Hepatocyte (in vitro differentiated cells): Measurements from ENCODE around the gene SLC30A3. TPM values are rescaled to one million over a fixed set of nuclear protein-coding genes. Genes with fewer than 3 reads are reported as not detected.

Experiments used
- DNase-seq: peaks from one replicate; pipeline ENCODE4 v3.0.0-alpha.2; 2016; ENCODE audit warnings: low spot score
- H2AFZ ChIP-seq: fragments of 200-600 bp; sonication (generic); 2 replicates; pipeline ENCODE4 v1.6.0; 2016; ENCODE audit warnings: antibody characterized with exemption, mild to moderate bottlenecking
- H3K27ac ChIP-seq: fragments of 200-600 bp; sonication (generic); 2 replicates; pipeline ENCODE4 v1.5.1; 2016; ENCODE audit warnings: mild to moderate bottlenecking
- H3K27me3 ChIP-seq: fragments of 200-600 bp; sonication (generic); 2 replicates; pipeline ENCODE4 v1.6.1; 2016
- H3K36me3 ChIP-seq: fragments of 200-600 bp; sonication (generic); replicated peaks from 2 replicates; pipeline ENCODE4 v1.5.1; 2016; ENCODE audit warnings: low read depth; ENCODE audit not compliant: insufficient read depth
- H3K4me1 ChIP-seq: fragments of 200-600 bp; sonication (generic); 2 replicates; pipeline ENCODE4 v1.5.1; 2016; ENCODE audit warnings: mild to moderate bottlenecking, moderate library complexity; ENCODE audit not compliant: insufficient read depth
- H3K4me2 ChIP-seq: fragments of 200-600 bp; sonication (generic); 2 replicates; pipeline ENCODE4 v1.6.0; 2016
- H3K4me3 ChIP-seq: fragments of 200-600 bp; sonication (generic); 2 replicates; pipeline ENCODE4 v1.5.1; 2016; ENCODE audit warnings: mild to moderate bottlenecking
- H3K79me2 ChIP-seq: fragments of 200-600 bp; sonication (generic); 2 replicates; pipeline ENCODE4 v1.6.0; 2017; ENCODE audit warnings: mild to moderate bottlenecking
- H3K9me2 ChIP-seq: fragments of 200-600 bp; sonication (generic); replicated peaks from 2 replicates; pipeline ENCODE4 v1.6.0; 2017; ENCODE audit warnings: mild to moderate bottlenecking; ENCODE audit not compliant: insufficient read depth
- H3K9me3 ChIP-seq: fragments of 200-600 bp; sonication (generic); 2 replicates; pipeline ENCODE4 v1.5.1; 2016; ENCODE audit warnings: low read depth, mild to moderate bottlenecking
- H4K20me1 ChIP-seq: fragments of 200-600 bp; sonication (generic); 2 replicates; pipeline ENCODE4 v1.6.0; 2016; ENCODE audit warnings: mild to moderate bottlenecking; ENCODE audit not compliant: insufficient read depth, poor library complexity, severe bottlenecking
- CTCF ChIP-seq: fragments of 200-600 bp; sonication (generic); IDR thresholded peaks from 2 replicates; pipeline ENCODE4 v1.5.1; 2016; ENCODE audit warnings: antibody characterized with exemption, mild to moderate bottlenecking; ENCODE audit not compliant: poor library complexity
- EZH2 ChIP-seq: fragments of 200-600 bp; sonication (generic); IDR thresholded peaks from 2 replicates; pipeline ENCODE4 v1.6.1; 2016; ENCODE audit warnings: antibody characterized with exemption, mild to moderate bottlenecking, borderline replicate concordance
- EZH2phosphoT487 ChIP-seq: fragments of 200-600 bp; sonication (generic); IDR thresholded peaks from one replicate; pipeline ENCODE4 v1.6.1; 2018; ENCODE audit warnings: antibody characterized with exemption, mild to moderate bottlenecking, low read depth, moderate library complexity; ENCODE audit not compliant: unreplicated experiment, severe bottlenecking
- WGBS: methylation state at CpG from one replicate; pipeline ENCODE4 v1.1.6; 2016; ENCODE audit warnings: low lambda C conversion rate; ENCODE audit errors: missing lambda C conversion rate; 5-methylcytosine and 5-hydroxymethylcytosine counted together
- polyA plus RNA-seq: library from polyadenylated mRNA; unstranded; fragments of >200 nt; fragmentation: Nextera tagmentation; extraction: Ambion mirVana; gene quantifications from 2 replicates; pipeline ENCODE4 v1.2.1, GENCODE V29; 2016
- total RNA-seq: library from RNA; depleted of rRNA; stranded (reverse); fragments of >200 nt; gene quantifications from 2 replicates; pipeline ENCODE4 v1.2.3, GENCODE V29; 2014

The SLC30A3 gene
- total and polyA plus RNA-seq, 2 experiments from 2014 or later: 0.20 TPM; not detected in 1

GRCh38 chr2:27222407-27222806 is 40.4 kb downstream of the SLC30A3 start:
- Histone ChIP-seq H2AFZ (no peak overlapping the region), H3K9me3 (no peaks in the 10 kb centered on the region), H3K79me2 (peaks cover 11% of the 10 kb centered on the region), H3K4me2 (no peak overlapping the region), H3K4me1 (peaks cover 6% of the 10 kb centered on the region), H3K27me3 (no peaks in the 10 kb centered on the region), H4K20me1 (no peaks in the 10 kb centered on the region), H3K36me3 (no peaks in the 10 kb centered on the region), H3K27ac (no peak overlapping the region), H3K4me3 (no peak overlapping the region), H3K9me2 (no peaks in the 10 kb centered on the region)
- TF ChIP-seq EZH2: no peak
- 99% methylated on average over 5 of the region's 5 CpGs for WGBS
- DNase-seq: no peak

GRCh38 chr2:27221166-27221565 is 41.7 kb downstream of the SLC30A3 start:
- no peaks in the 10 kb centered on the region for H3K9me3 ChIP-seq
- H3K36me3 ChIP-seq: no peaks in the 10 kb centered on the region
- no peak for DNase-seq
- 90% methylated on average over 3 of the region's 3 CpGs for WGBS
- H2AFZ ChIP-seq: no peak overlapping the region
- H3K4me3 ChIP-seq: no peak overlapping the region
- peaks cover 15% of the 10 kb centered on the region for H3K79me2 ChIP-seq
- TF ChIP-seq EZH2phosphoT487 (no peak), CTCF (no peak), EZH2 (no peak)
- H4K20me1 ChIP-seq: no peaks in the 10 kb centered on the region
- no peaks in the 10 kb centered on the region for H3K27me3 ChIP-seq
- H3K4me2 ChIP-seq: no peak overlapping the region
- no peak overlapping the region for H3K27ac ChIP-seq
- peaks cover 10% of the 10 kb centered on the region for H3K4me1 ChIP-seq
- H3K9me2 ChIP-seq: no peaks in the 10 kb centered on the region

- WGBS: 96% methylated on average over 7 of the region's 7 CpGs
- H4K20me1 ChIP-seq: no peaks in the 10 kb centered on the region
- H3K27ac ChIP-seq: no peak overlapping the region
- H3K4me1 ChIP-seq: peaks cover 10% of the 10 kb centered on the region
- TF ChIP-seq CTCF (no peak), EZH2 (no peak), EZH2phosphoT487 (no peak)
- H2AFZ ChIP-seq: no peak overlapping the region
- no peaks in the 10 kb centered on the region for H3K9me3 ChIP-seq
- no peak overlapping the region for H3K4me3 ChIP-seq
- peaks cover 15% of the 10 kb centered on the region for H3K79me2 ChIP-seq
- no peak overlapping the region for H3K4me2 ChIP-seq
- no peaks in the 10 kb centered on the region for H3K27me3 ChIP-seq
- no peaks in the 10 kb centered on the region for H3K36me3 ChIP-seq
- no peak for DNase-seq
- no peaks in the 10 kb centered on the region for H3K9me2 ChIP-seq
Measured at GRCh38 chr2:27220091-27220490, 42.8 kb downstream of the SLC30A3 start.

- Histone ChIP-seq H3K4me1 (peaks cover 10% of the 10 kb centered on the region), H3K36me3 (no peaks in the 10 kb centered on the region), H3K9me2 (no peaks in the 10 kb centered on the region), H3K9me3 (no peaks in the 10 kb centered on the region), H3K79me2 (peaks cover 23% of the 10 kb centered on the region), H4K20me1 (no peaks in the 10 kb centered on the region), H2AFZ (no peak overlapping the region), H3K4me2 (no peak overlapping the region), H3K27me3 (no peaks in the 10 kb centered on the region), H3K27ac (no peak overlapping the region), H3K4me3 (no peak overlapping the region)
- TF ChIP-seq EZH2: no peak
- TF ChIP-seq EZH2phosphoT487: no peak
- TF ChIP-seq CTCF: no peak
- DNase-seq: no peak
- WGBS: 97% methylated on average over 2 of the region's 2 CpGs
Measured at GRCh38 chr2:27219091-27219490, 43.8 kb downstream of the SLC30A3 start.
